ENCODE results near the gene IL7R. TPM values are rescaled to one million over a fixed set of nuclear protein-coding genes. Genes with fewer than 3 reads are reported as not detected.

IL7R gene
- polyA plus RNA-seq, 1 experiment, result 54.5 TPM

GRCh38 chr5:35861718-35862117, 5.0 kb downstream of the IL7R start:
- DNase-seq (ENCODE audit: low read depth), result no peak

GRCh38 chr5:35862126-35862525, 5.4 kb downstream of the IL7R start:
- no peak for DNase-seq (ENCODE audit: low read depth)
- POLR2A ChIA-PET, result no interaction called here
- Histone ChIP-seq H3K27me3 (ENCODE audit: control insufficient read depth, insufficient read depth, low read length) (no peaks in the 10 kb centered on the region), H3K4me3 (ENCODE audit: low read depth, low read length) (no peak overlapping the region), H3K36me3 (ENCODE audit: control insufficient read depth, insufficient read depth, low read length) (0 out of 2 replicates have a peak, but pooled peaks cover 2% of the 10 kb centered on the region)
- CTCF ChIA-PET, result interaction anchor here (1.5 to 1.6 kb wide), 2 partner anchors 12 to 85 kb away, joined by 3 read pairs; no protein-coding TSS in a partner anchor
- TF ChIP-seq CTCF (IDR thresholded peaks at IDR 0.05; ENCODE audit: insufficient read depth, low read depth, low read length), result no peak

More at GRCh38 chr5:35861718-35862117, 5.0 kb downstream of the IL7R start:
- Histone ChIP-seq H3K4me3 (ENCODE audit: low read depth, low read length) (no peak overlapping the region), H3K27me3 (ENCODE audit: control insufficient read depth, insufficient read depth, low read length) (no peaks in the 10 kb centered on the region), H3K36me3 (ENCODE audit: control insufficient read depth, insufficient read depth, low read length) (0 out of 2 replicates have a peak, but pooled peaks cover 2% of the 10 kb centered on the region)
- ChIA-PET POLR2A (no interaction called here), CTCF (interaction anchor here (1.5 kb wide), 1 partner anchor 84 kb away, joined by 3 read pairs; no protein-coding TSS in a partner anchor)
- no peak for TF ChIP-seq CTCF (IDR thresholded peaks at IDR 0.05; ENCODE audit: insufficient read depth, low read depth, low read length)

- POLR2A ChIA-PET, result no interaction called here
- H3K4me3 ChIP-seq (ENCODE audit: low read depth, low read length), result no peak overlapping the region
- TF ChIP-seq CTCF (IDR thresholded peaks at IDR 0.05; ENCODE audit: insufficient read depth, low read depth, low read length), result no peak
- no peaks in the 10 kb centered on the region for H3K27me3 ChIP-seq (ENCODE audit: control insufficient read depth, insufficient read depth, low read length)
- DNase-seq (ENCODE audit: low read depth), result no peak
- CTCF ChIA-PET, result interaction anchor here (0.6 to 1.6 kb wide), 3 partner anchors 13 to 86 kb away, joined by 3 read pairs; no protein-coding TSS in a partner anchor
- H3K36me3 ChIP-seq (ENCODE audit: control insufficient read depth, insufficient read depth, low read length), result 0 out of 2 replicates have a peak, but pooled peaks cover 2% of the 10 kb centered on the region
Observed at GRCh38 chr5:35863159-35863558, 6.5 kb downstream of the IL7R start.

GRCh38 chr5:35867998-35868397, 11.3 kb downstream of the IL7R start:
- no peak overlapping the region for H3K4me3 ChIP-seq (ENCODE audit: low read depth, low read length)
- ChIA-PET CTCF (interaction anchor here (0.6 kb wide), 1 partner anchor 8 kb away, joined by 3 read pairs; no protein-coding TSS in a partner anchor), POLR2A (no interaction called here)
- H3K36me3 ChIP-seq (ENCODE audit: control insufficient read depth, insufficient read depth, low read length), result peaks cover 6% of the 10 kb centered on the region; the same call in 1 of the 2 replicates
- no peaks in the 10 kb centered on the region for H3K27me3 ChIP-seq (ENCODE audit: control insufficient read depth, insufficient read depth, low read length)
- no peak for TF ChIP-seq CTCF (IDR thresholded peaks at IDR 0.05; ENCODE audit: insufficient read depth, low read depth, low read length)
- DNase-seq (ENCODE audit: low read depth), result no peak

DNA sequence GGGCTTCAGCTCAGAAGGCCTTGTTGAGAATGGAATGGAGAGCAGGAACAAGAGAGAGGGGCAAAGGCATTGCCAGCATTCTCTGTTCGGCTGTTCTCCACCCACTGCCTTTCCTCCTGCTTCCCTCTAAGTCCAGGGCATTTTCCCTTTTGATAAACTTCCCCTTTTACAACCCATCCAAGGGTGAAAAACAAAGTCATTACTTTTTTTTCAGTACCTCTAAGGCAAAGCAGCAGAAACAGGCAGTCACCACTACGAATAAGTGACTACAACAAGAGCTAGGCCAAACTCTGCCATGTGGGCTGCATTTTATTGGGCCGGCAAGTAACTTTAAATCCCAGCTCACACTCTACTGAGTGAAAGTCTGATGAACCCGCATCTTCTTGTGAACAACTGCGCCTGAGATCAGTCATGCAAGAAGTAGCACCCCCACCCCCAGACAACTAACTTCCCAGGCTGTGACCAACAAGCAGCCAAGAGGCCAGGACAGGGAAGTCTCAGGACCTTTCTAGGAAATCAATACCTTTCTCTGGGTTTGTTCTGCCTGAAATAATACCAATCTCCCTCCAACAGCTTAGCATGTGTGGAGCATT, 13.1 kb downstream of the IL7R start:
- POLR2A ChIA-PET, result no interaction called here
- CTCF ChIA-PET, result interaction anchor here (1.1 kb wide), 2 partner anchors 11 to 55 kb away, joined by 3 to 4 read pairs; no protein-coding TSS in a partner anchor
- Histone ChIP-seq H3K4me3 (ENCODE audit: low read depth, low read length) (no peak overlapping the region), H3K36me3 (ENCODE audit: control insufficient read depth, insufficient read depth, low read length) (peaks cover 6% of the 10 kb centered on the region; the same call in 1 of the 2 replicates), H3K27me3 (ENCODE audit: control insufficient read depth, insufficient read depth, low read length) (no peaks in the 10 kb centered on the region)
- no peak for DNase-seq (ENCODE audit: low read depth)
- no peak for TF ChIP-seq CTCF (IDR thresholded peaks at IDR 0.05; ENCODE audit: insufficient read depth, low read depth, low read length)

Data from BJ (cell line).